ENCODE data around the gene CDK10.
"Not testable (repeated sequence)": the region's sequence is repeated elsewhere in the genome, so short reads cannot be mapped to it uniquely, and the experiment has no call there.

The CDK10 gene, protein sequence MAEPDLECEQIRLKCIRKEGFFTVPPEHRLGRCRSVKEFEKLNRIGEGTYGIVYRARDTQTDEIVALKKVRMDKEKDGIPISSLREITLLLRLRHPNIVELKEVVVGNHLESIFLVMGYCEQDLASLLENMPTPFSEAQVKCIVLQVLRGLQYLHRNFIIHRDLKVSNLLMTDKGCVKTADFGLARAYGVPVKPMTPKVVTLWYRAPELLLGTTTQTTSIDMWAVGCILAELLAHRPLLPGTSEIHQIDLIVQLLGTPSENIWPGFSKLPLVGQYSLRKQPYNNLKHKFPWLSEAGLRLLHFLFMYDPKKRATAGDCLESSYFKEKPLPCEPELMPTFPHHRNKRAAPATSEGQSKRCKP

GRCh38 chr16:89686520-89687091, at the start of gene CDK10:
TSS of gene CDK10 (plus strand) at chr16:89686689. CDS start at chr16:89686711, 22 bp downstream.
- in situ Hi-C loops (cut with HindIII; ENCODE audit: low sequenced_read_pairs), result loop anchor here (5.0 kb wide), 2 partner anchors 46 to 179 kb away; partner anchors contain the start of gene SPG7

GRCh38 chr16:89637379-89637778, 49.1 kb upstream of the CDK10 start:
- in situ Hi-C loops (cut with HindIII; ENCODE audit: low sequenced_read_pairs), result no loop called here

DNA sequence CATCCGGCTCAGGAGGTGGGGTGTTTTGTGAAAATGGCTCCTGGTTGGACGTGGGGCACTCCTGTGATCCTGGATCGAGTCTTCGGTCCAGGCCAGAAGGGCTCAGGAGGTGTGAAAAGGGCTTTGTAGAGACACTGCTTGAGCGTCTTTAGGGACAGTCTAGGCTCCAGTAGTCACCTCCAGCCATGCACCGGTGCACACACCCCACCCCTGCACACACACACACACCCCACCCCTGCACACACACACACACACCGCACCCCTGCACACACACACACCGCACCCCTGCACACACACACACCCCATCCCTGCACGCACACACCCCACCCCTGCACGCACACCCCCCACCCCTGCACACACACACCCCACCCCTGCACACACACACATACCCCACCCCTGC, 48.0 kb upstream of the CDK10 start:
- in situ Hi-C loops (cut with HindIII; ENCODE audit: low sequenced_read_pairs), result no loop called here

DNA sequence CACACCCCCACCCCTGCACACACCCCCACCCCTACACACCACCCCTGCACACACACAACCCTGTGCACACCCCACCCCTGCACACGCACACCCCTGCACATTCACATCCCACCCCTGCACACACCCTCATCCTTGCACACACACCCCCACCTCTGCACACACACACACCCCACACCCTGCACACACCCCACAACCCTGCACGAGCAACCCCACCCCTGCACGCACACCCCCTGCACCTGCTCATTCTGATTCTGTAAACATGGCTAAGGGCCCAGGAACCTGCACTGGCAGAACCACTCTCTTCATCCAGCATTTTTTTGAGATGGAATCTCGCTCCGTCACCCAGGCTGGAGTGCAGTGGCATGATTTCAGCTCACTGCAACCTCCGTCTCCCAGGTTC, 47.1 kb upstream of the CDK10 start:
- in situ Hi-C loops (cut with HindIII; ENCODE audit: low sequenced_read_pairs), result no loop called here

GRCh38 chr16:89641458-89642119, 44.9 kb upstream of the CDK10 start:
- in situ Hi-C loops (cut with HindIII; ENCODE audit: low sequenced_read_pairs), result no loop called here

GRCh38 chr16:89642574-89642973, 43.9 kb upstream of the CDK10 start:
- in situ Hi-C loops (cut with HindIII; ENCODE audit: low sequenced_read_pairs), result no loop called here

DNA sequence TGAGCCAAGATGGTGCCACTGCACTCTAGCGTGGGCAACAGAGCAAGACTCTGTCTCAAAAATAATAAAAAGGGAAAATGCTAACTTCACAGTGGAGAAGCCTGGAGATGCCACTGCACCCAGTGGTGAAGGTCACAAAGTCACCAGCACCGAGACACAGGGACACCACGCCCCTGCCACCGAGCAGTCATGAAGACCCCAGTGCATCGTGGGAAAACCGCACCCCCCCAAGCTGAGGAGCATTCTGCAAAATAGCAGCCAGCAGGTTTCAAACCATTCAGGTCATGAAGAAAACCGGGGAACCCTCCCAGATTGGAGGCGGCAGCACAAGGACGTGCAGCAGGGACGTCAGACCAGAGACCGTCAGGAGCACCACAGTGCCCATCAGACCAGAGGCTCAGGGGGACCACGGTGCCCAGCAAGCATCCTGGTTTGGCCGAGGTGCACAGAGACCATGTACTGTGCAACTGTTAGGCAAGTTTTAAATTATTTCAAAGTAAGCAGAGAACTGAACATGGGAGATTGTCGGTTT, 42.7 kb upstream of the CDK10 start:
- in situ Hi-C loops (cut with HindIII; ENCODE audit: low sequenced_read_pairs), result no loop called here

DNA sequence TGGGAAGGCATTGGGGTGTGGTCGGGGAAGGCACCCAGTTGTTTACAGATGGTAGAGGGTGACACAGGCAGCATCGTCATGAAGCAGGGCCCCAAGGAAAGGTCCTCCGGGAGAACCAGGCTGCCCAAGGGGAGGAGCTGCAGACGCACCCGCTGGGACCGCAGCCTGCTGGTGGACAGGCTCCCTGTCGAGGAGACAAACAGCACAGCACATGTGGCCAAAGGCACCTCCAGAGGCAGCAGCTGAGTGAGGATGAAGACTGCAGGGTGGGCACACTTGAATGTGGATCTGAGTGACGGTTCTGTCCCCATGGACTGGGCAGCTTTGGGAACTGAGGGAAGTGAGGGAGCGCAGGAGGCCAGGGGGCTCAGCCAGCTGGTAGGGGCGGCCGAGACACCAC, 41.4 kb upstream of the CDK10 start:
- in situ Hi-C loops (cut with HindIII; ENCODE audit: low sequenced_read_pairs), result no loop called here

DNA sequence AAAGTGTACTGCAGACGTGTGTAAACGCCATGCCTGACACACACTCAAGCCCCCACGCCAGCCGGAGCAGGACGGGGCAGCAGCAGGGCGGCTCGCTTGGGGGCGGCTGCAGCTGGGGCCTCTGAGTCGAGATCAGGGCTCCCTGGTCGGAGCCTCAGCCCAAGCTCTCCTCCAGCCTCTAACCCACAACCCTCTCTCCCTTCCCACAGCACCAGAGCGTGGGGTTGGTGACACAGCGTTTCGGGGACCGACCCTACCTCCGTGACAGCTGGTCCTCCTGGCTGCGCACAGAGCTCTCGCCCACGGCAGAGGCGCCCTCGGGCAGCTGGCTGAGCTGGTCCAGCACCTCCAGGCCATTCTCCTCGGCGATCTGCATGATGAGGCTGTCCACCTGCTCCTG, 40.2 kb upstream of the CDK10 start:
- in situ Hi-C loops (cut with HindIII; ENCODE audit: low sequenced_read_pairs), result no loop called here

DNA sequence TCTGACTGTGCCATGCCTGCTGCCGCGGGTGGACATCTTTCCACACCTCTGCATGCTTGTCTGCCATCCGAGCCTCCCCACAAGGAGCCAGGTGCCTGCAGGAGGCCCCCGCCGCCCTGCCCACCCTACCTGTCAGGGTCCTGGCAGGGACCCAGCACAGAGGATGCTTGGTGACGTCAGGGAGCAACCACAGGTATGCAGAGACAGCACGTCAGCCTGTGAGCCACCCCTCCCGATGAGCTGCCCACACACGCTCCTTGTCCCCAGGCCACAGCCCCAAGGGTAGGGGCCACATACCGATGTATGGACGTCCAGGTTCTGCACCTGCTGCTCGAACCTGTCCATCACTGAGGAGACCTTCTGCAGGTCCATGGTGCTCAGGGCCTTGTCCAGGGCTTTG, 39.6 kb upstream of the CDK10 start:
- in situ Hi-C loops (cut with HindIII; ENCODE audit: low sequenced_read_pairs), result no loop called here

DNA sequence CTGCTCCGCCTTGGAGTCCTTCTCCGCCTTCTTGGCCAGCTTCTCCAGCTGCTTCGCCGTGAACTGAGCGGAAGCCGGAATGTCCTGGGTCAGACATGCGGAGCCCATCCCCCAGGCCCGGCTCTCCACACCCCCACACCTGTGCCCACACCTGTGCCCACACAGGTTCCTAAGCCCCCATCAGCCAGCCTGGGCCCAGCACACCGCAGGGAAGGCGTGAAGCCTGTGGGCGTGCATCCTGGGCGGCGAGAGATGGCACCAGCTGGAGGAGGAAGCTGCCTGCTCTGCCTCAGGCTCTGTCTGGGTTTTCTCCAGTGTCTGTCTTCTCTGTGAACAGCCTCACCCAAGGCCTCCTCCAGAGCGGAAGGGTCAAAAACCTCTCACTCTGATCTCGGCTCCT, 34.9 kb upstream of the CDK10 start:
- in situ Hi-C loops (cut with HindIII; ENCODE audit: low sequenced_read_pairs), result no loop called here

DNA sequence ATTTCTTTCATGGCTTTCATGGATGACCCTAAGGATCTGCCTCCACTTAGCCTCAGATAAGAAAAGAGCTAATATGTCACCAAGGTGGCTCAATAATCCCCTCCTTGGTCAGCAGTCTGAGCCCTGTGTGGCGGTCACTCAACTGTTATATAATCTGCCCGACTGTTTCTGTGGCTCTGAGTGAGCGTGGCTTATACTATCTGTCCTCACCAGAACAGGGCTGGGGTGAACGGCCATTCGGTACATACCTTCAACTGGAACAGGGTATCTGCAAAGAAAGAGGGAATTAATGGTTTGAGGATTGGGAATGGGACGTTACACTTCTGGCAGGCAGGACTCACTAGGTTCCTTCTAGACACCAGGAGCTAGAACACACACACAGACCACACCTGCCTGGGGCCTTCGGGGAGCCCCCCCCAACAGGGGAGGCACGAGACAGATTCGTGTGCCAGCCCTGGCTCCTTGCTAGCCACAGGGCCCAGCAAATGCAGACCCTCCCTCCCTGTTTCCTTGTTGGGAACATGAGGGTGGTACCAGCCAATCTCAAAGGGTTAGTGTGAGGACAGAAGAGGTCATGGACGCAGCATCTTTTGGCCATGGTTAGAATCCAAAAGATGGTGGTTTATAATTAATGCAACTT, 32.7 kb upstream of the CDK10 start:
- in situ Hi-C loops (cut with HindIII; ENCODE audit: low sequenced_read_pairs), result no loop called here

DNA sequence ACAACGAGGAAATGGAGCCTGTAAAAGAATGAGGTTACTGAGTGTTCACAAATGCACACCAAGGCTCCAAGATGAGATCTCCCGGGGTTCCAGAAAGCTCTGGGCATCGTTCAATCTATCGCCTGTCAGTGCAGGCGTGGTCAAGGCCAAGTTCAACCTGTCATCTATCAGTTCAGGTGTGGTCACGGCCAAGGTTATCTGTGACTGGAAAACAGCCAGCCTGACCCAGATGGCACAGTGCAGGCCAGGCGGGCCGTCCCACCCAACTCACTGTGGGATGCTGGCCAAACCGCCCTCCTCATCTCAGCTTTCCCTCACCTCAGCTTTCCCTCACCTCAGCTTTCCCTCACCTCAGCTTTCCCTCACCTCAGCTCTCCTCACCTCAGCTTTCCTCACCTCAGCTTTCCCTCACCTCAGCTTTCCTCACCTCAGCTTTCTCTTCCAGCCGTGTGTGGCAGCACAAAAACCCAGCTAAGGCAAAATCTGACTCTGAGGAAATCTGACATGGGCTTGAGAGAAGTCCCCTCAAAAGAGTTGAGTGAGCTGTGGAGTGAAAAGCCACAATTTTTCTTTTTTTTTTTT, 31.3 kb upstream of the CDK10 start:
- in situ Hi-C loops (cut with HindIII; ENCODE audit: low sequenced_read_pairs), result no loop called here

GRCh38 chr16:89656435-89657121, 29.9 kb upstream of the CDK10 start:
- in situ Hi-C loops (cut with HindIII; ENCODE audit: low sequenced_read_pairs), result no loop called here

GRCh38 chr16:89657442-89658220, 28.9 kb upstream of the CDK10 start, which contains the start of the genes CHMP1A and SPATA33:
TSS of gene CHMP1A (minus strand) at chr16:89657708. CDS start at chr16:89657588, 120 bp downstream.
TSS of gene SPATA33 (plus strand) at chr16:89657836. CDS start at chr16:89657912, 76 bp downstream.
- in situ Hi-C loops (cut with HindIII; ENCODE audit: low sequenced_read_pairs), result no loop called here

DNA sequence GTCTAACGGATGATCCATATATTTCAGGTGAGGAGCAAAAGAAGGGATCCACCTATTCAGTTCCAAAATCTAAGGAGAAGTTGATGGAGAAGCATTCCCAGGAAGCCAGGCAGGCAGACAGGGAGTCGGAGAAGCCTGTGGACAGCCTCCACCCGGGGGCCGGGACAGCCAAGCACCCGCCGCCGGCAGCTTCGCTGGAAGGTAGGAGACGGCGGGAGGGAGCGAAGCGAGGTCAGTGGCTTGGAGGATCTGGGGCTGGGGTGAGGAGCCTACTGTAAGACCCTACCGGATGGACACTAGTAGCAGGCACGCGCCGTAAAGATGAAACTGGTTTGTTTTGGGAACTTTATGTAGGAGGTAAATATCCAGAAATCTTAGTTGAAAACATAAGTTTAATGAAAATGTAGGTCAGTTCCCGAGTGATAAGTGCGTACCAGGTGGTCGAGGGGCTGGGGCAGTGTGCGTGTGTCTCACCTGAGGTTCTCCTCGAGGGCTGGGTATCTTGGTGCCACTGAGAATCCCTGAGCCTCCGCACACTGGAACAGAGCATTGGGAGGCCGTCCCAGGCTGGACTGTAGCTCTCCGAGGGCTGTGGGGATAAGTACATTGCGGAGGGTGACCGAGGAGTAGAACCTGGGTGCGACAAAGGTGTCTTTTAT, 28.1 kb upstream of the CDK10 start:
- in situ Hi-C loops (cut with HindIII; ENCODE audit: low sequenced_read_pairs), result no loop called here

- in situ Hi-C loops (cut with HindIII; ENCODE audit: low sequenced_read_pairs), result no loop called here
Measured at GRCh38 chr16:89660146-89660545, 26.3 kb upstream of the CDK10 start.

DNA sequence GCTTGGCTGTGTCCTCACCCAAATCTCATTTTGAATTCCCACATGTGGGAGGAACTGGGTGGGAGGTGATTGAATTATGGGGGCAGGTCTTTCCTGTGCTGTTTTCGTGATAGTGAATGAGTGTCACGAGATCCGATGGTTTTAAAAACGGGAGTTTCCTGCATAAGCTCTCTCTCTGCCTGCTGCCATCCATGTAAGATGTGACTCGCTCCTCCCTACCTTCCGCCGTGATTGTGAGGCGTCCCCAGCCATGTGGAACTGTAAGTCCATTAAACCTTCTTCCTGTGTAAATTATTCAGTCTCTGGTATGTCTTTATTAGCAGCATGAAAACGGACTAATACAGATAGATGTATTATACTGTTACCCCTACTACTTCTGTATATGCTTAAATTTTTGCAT, 25.3 kb upstream of the CDK10 start:
- in situ Hi-C loops (cut with HindIII; ENCODE audit: low sequenced_read_pairs), result no loop called here

GRCh38 chr16:89664238-89664637, 22.3 kb upstream of the CDK10 start:
- in situ Hi-C loops (cut with HindIII; ENCODE audit: low sequenced_read_pairs), result not testable (repeated sequence)
